Osteoblast (primary cell): Measurements from ENCODE around the gene SLC12A8. TPM values are rescaled to one million over a fixed set of nuclear protein-coding genes. Genes with fewer than 3 reads are reported as not detected.
A peak's percentile ranks its signal among the peaks of the same experiment; 100 is the strongest.

Experiments
- DNase-seq: peaks from one replicate; pipeline ENCODE4 v3.0.0; 2011; ENCODE audit warnings: low spot score, mixed read lengths; ENCODE audit not compliant: insufficient read length; ENCODE audit errors: missing footprints
- H2AFZ ChIP-seq: 2 replicates; pipeline ENCODE4 v1.6.0; 2011; ENCODE audit warnings: mild to moderate bottlenecking, low read length
- H3K27ac ChIP-seq: 2 replicates; pipeline ENCODE4 v1.5.1; 2011; ENCODE audit warnings: mild to moderate bottlenecking, low read depth, low read length, moderate library complexity
- H3K27me3 ChIP-seq: 2 replicates; pipeline ENCODE4 v1.6.0; 2012; ENCODE audit warnings: mild to moderate bottlenecking, control low read depth, inconsistent platforms, low read length, moderate library complexity; ENCODE audit not compliant: insufficient read depth
- H3K36me3 ChIP-seq: 2 replicates; pipeline ENCODE4 v1.5.1; 2011; ENCODE audit warnings: mild to moderate bottlenecking, low read length, control low read depth, moderate library complexity; ENCODE audit not compliant: insufficient read depth
- H3K4me1 ChIP-seq: 2 replicates; pipeline ENCODE4 v1.5.1; 2011; ENCODE audit warnings: mild to moderate bottlenecking, low read length, control low read depth, moderate library complexity; ENCODE audit not compliant: insufficient read depth
- H3K4me2 ChIP-seq: 2 replicates; pipeline ENCODE4 v1.6.0; 2011; ENCODE audit warnings: mild to moderate bottlenecking, low read length; ENCODE audit not compliant: insufficient read depth
- H3K4me3 ChIP-seq: fragments of 200-600 bp; sonication (generic); 3 replicates; pipeline ENCODE4 v1.5.1; 2012; ENCODE audit warnings: mild to moderate bottlenecking, low read length, inconsistent platforms; ENCODE audit not compliant: insufficient read depth
- H3K79me2 ChIP-seq: 2 replicates; pipeline ENCODE4 v1.6.0; 2012; ENCODE audit warnings: mild to moderate bottlenecking, low read length, control low read depth, inconsistent platforms; ENCODE audit not compliant: insufficient read depth
- H3K9me3 ChIP-seq: 2 replicates; pipeline ENCODE4 v1.5.1; 2011; ENCODE audit warnings: low read depth, low read length, control low read depth
- H4K20me1 ChIP-seq: 2 replicates; pipeline ENCODE4 v1.6.0; 2012; ENCODE audit warnings: mild to moderate bottlenecking, low read length, control low read depth; ENCODE audit not compliant: insufficient read depth
- total RNA-seq: library from RNA; depleted of rRNA; stranded (reverse); fragments of >200 nt; gene quantifications from 2 replicates; pipeline ENCODE4 v1.2.3, GENCODE V29; 2012
- TF ChIP-seq, protein P1 (sequence below): IDR thresholded peaks from 2 replicates; pipeline ENCODE4 v1.5.1; 2011; ENCODE audit warnings: mild to moderate bottlenecking, low read depth, low read length, moderate library complexity; ENCODE audit errors: extremely low read depth

SLC12A8 gene
- 33.0 and 36.2 TPM in 2 replicates for total RNA-seq

DNA sequence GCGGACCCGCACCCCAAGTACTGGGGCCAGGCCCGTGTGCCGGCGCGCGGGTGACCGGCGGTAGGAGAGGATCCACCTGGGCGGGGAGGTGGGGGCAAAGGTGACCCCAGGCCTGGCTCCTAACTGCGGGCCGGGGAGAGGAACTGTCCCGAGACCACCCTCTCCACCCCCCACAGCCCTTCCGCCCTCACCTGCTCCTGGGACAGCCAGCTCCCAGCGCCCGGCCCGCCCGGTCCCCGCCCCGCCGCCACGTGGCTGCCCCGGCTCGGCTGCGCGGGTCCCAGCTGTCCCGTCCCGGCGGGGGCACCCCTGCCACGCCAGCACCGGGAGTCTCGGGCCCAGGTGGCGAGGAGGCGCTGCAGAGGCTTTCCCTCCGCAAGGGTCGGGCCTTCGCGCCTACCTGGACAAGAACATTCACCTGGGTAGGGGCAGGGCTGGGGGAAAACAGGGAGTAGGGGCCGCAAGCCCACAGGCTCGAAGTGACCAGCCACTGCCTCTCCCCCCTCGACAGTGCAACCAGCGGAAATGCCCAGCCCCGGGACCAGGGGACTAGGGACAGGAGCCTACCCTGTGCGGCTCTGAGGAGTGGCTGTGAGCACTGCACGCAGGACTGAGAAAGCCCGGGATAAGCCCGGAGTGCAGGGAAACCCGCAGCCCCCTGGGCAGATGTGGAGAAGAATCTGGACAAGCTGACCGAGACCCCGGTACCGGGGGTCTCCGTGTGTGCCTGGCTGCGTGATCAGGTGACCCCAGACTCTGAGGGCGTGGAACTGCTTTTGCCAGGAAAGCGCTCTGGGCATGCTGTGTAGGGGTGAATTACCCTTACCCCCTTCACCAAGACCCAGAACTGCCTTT is at the start of gene SLC12A8:
SLC12A8 (minus strand) TSS at position 240 of the 855 bp plus-strand sequence. CDS start 1,399 bp downstream, outside the sequence.
- peaks cover 12% of the 10 kb centered on the region for H3K4me1 ChIP-seq
- TF ChIP-seq, protein P1, sequence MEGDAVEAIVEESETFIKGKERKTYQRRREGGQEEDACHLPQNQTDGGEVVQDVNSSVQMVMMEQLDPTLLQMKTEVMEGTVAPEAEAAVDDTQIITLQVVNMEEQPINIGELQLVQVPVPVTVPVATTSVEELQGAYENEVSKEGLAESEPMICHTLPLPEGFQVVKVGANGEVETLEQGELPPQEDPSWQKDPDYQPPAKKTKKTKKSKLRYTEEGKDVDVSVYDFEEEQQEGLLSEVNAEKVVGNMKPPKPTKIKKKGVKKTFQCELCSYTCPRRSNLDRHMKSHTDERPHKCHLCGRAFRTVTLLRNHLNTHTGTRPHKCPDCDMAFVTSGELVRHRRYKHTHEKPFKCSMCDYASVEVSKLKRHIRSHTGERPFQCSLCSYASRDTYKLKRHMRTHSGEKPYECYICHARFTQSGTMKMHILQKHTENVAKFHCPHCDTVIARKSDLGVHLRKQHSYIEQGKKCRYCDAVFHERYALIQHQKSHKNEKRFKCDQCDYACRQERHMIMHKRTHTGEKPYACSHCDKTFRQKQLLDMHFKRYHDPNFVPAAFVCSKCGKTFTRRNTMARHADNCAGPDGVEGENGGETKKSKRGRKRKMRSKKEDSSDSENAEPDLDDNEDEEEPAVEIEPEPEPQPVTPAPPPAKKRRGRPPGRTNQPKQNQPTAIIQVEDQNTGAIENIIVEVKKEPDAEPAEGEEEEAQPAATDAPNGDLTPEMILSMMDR = no peak
- no peaks in the 10 kb centered on the region for H4K20me1 ChIP-seq
- no peaks in the 10 kb centered on the region for H3K36me3 ChIP-seq
- H3K79me2 ChIP-seq = no peaks in the 10 kb centered on the region
- H2AFZ ChIP-seq = peak within 1 kb of the TSS; percentile 82
- no peak for DNase-seq
- H3K9me3 ChIP-seq = no peaks in the 10 kb centered on the region
- peak within 1 kb of the TSS; percentile 74 for H3K4me3 ChIP-seq
- peak within 1 kb of the TSS; percentile 89 for H3K4me2 ChIP-seq
- H3K27me3 ChIP-seq = no peaks in the 10 kb centered on the region
- no peak within 1 kb of the TSS for H3K27ac ChIP-seq

- Histone ChIP-seq H3K79me2 (peaks cover 16% of the 10 kb centered on the region), H3K36me3 (no peaks in the 10 kb centered on the region), H4K20me1 (no peaks in the 10 kb centered on the region), H3K27me3 (no peaks in the 10 kb centered on the region), H3K4me3 (no peak overlapping the region), H3K4me1 (no peaks in the 10 kb centered on the region), H3K9me3 (no peaks in the 10 kb centered on the region), H3K27ac (no peak overlapping the region), H3K4me2 (no peak overlapping the region), H2AFZ (no peak overlapping the region)
- TF ChIP-seq, protein P1 = no peak
- no peak for DNase-seq
Observed at GRCh38 chr3:125262161-125262560, 49.6 kb upstream of the SLC12A8 start.

DNA sequence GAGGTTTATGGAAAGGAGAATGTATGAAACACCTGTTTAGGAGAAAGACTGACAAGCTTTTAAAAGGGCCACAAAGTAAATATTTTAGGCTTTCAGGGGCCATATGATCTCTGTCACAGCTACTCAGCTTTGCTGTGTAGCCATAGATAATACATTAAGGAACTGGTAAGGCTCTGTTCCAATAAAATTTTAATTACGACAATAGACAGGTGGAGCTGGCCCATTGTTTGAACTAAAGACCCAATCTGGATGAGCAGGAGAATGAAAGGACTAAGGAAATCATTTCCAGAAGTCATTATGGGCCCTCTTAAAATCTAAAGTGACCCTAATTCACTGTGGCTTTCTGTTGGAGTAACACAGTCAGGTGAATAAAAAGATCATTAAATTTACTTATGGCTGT is 48.5 kb upstream of the SLC12A8 start:
- Histone ChIP-seq H3K4me2 (no peak overlapping the region), H2AFZ (no peak overlapping the region), H3K4me3 (no peak overlapping the region), H3K27me3 (no peaks in the 10 kb centered on the region), H3K27ac (no peak overlapping the region), H3K36me3 (no peaks in the 10 kb centered on the region), H4K20me1 (no peaks in the 10 kb centered on the region), H3K79me2 (peaks cover 7% of the 10 kb centered on the region), H3K4me1 (no peaks in the 10 kb centered on the region), H3K9me3 (no peaks in the 10 kb centered on the region)
- no peak for DNase-seq
- TF ChIP-seq, protein P1 = no peak

GRCh38 chr3:125260158-125260557 is 47.6 kb upstream of the SLC12A8 start:
- Histone ChIP-seq H3K79me2 (peaks cover 6% of the 10 kb centered on the region), H4K20me1 (no peaks in the 10 kb centered on the region), H3K27me3 (no peaks in the 10 kb centered on the region), H3K4me2 (no peak overlapping the region), H3K4me1 (no peaks in the 10 kb centered on the region), H2AFZ (no peak overlapping the region), H3K36me3 (no peaks in the 10 kb centered on the region), H3K9me3 (no peaks in the 10 kb centered on the region), H3K27ac (no peak overlapping the region), H3K4me3 (no peak overlapping the region)
- TF ChIP-seq, protein P1 = no peak
- DNase-seq = no peak
